GM19099 (cell line): ENCODE measurements around the gene PCDH18.

Experiments
- POLR2A ChIP-seq: IDR thresholded peaks from 3 replicates; pipeline ENCODE4 v1.6.1; 2011; ENCODE audit warnings: low read depth; ENCODE audit not compliant: insufficient read length; ENCODE audit errors: extremely low read depth

PCDH18 gene, protein sequence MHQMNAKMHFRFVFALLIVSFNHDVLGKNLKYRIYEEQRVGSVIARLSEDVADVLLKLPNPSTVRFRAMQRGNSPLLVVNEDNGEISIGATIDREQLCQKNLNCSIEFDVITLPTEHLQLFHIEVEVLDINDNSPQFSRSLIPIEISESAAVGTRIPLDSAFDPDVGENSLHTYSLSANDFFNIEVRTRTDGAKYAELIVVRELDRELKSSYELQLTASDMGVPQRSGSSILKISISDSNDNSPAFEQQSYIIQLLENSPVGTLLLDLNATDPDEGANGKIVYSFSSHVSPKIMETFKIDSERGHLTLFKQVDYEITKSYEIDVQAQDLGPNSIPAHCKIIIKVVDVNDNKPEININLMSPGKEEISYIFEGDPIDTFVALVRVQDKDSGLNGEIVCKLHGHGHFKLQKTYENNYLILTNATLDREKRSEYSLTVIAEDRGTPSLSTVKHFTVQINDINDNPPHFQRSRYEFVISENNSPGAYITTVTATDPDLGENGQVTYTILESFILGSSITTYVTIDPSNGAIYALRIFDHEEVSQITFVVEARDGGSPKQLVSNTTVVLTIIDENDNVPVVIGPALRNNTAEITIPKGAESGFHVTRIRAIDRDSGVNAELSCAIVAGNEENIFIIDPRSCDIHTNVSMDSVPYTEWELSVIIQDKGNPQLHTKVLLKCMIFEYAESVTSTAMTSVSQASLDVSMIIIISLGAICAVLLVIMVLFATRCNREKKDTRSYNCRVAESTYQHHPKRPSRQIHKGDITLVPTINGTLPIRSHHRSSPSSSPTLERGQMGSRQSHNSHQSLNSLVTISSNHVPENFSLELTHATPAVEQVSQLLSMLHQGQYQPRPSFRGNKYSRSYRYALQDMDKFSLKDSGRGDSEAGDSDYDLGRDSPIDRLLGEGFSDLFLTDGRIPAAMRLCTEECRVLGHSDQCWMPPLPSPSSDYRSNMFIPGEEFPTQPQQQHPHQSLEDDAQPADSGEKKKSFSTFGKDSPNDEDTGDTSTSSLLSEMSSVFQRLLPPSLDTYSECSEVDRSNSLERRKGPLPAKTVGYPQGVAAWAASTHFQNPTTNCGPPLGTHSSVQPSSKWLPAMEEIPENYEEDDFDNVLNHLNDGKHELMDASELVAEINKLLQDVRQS

GRCh38 chr4:137531986-137532868 is at the start of gene PCDH18:
PCDH18 (minus strand) TSS chr4:137532494; CDS start chr4:137532088, 406 bp downstream.
- TF ChIP-seq POLR2A = no peak

GRCh38 chr4:137576446-137576845 is 44.2 kb upstream of the PCDH18 start:
- no peak for TF ChIP-seq POLR2A

DNA sequence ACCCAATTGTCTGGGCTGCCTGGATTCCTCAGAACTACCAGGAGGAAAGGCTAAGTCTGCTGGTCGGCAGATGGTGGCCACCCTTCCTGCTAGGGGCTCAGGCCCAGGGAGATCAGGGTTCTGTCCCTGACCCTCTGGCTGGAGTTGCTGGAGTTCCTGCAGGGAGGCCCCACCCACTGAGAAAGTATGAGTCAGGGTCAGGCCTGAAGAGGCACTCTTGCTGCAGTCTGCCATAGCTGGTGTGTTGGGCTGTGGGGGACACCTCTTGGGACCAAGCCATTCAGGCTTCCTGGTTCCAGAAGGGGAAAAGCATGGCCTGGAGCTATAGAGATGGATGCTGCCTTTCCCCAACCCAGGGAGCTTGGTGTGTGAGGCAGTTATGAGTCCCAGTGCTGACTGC is 40.4 kb upstream of the PCDH18 start:
- no peak for TF ChIP-seq POLR2A

- TF ChIP-seq POLR2A = no peak
These were observed 39.9 kb upstream of the PCDH18 start for GRCh38 chr4:137572163-137572562.

DNA sequence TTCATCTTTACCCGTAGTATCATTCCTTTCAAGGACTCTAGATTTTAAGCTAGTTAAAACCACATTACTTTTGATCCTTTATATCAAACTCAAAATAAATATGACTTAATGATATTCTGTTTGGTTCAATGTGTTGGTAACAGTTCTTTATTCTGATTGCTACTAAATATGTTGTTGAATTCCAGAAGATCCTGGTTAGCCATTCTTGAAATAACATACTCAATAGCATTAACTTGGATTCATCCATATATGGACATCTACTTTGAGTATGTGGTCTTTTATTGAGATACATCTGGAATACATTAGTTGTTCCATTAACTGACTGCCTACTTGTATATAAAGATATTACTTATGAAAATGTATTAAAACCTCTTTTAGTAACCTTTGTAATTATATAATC is 27.5 kb upstream of the PCDH18 start:
- no peak for TF ChIP-seq POLR2A

DNA sequence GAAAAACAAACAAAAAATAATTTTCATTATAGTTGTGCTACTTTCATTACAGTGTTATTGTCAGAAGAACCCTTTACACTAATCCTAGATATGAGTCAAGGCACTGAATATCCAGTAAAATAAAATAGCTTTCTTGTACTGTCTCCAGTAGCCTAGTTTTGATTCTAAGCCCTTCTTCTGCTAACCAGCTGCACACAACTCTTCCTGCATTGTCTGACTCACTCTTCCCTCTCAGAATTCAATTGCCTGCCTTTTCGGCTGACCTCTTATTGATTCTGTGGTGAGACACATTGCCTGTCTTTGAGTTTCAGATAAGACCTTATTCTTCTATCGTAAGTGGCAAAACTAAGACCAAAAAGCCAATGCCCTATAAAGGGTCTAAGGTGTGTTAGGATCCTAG is 26.7 kb upstream of the PCDH18 start:
- no peak for TF ChIP-seq POLR2A

DNA sequence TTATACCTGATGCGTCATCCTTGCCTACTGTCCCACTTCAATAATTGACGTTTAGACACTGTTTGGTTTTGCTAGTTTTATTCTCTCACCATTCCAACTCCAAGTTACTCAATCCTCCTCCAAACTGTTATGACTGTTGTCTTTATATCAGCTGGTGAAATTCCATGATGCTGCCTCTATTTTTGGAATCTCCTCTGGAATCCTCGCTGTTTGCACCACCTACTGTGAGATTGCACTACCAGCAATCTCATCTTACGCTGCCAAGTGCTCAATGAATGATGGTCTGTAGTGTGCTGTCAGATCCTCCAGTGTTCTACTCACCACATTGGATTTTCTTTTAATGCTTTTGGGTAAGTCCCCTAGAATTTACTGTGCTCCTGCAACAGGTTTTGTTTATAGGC is 13.2 kb upstream of the PCDH18 start:
- no peak for TF ChIP-seq POLR2A

GRCh38 chr4:137543648-137544047 is 11.4 kb upstream of the PCDH18 start:
- no peak for TF ChIP-seq POLR2A

DNA sequence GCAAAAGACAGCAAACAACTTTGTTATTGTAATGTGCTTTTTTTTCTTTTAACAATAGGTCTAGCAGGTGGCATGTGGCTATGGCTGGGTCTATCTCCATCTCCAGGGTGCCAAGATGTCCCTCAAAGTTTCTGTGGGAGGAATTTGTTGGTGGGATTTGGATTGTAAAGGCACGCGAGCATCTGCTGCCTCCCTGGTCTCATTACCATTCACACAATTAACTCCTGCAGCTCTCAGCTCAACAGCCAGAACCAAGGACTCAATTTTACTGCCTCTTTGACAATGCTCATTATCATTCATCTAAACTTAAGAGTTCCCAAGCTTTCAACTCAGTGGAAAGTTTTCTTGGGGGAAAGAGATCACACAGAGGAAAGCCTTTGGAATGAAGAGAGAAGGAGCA is 10.9 kb upstream of the PCDH18 start:
- no peak for TF ChIP-seq POLR2A

GRCh38 chr4:137541876-137542646 is 9.8 kb upstream of the PCDH18 start:
- TF ChIP-seq POLR2A = no peak

DNA sequence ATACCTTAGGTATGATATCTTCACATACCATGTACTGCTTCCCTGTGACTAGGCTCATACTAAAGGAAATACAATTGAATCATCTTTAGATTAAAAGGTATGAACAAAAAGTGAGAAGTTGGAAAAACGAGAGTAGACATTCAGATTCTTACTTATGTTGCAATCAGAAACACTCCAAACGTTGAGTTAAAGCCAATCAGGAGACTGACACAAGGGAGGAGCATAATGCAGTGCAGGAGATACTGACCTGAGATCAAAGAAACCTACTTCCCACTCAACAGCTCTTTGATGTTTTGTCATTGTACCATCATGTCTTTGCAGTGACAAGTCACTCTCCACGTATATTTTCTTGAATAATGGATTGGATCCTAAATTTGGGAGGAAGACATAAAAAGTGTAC is 8.9 kb upstream of the PCDH18 start:
- no peak for TF ChIP-seq POLR2A

GRCh38 chr4:137540356-137540755 is 8.1 kb upstream of the PCDH18 start:
- no peak for TF ChIP-seq POLR2A

DNA sequence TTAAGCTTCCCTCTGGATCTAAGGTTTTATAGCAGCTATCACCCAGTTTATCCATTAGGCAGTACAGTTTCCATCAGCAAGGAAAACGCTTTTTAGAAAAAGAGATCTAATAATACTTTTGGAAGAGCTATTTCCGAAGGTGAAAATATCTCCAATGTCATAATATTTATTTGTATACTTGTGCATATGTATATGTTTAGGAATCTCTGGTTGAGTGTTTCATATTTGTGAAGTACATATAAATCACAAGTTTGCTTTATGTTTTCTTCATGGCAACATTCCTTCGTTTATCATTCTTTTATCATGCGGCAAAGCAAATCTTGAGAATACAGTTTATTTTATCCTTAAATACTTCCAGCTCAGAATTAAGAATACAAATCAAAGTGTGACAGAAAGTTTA is 6.2 kb upstream of the PCDH18 start:
- TF ChIP-seq POLR2A = no peak

DNA sequence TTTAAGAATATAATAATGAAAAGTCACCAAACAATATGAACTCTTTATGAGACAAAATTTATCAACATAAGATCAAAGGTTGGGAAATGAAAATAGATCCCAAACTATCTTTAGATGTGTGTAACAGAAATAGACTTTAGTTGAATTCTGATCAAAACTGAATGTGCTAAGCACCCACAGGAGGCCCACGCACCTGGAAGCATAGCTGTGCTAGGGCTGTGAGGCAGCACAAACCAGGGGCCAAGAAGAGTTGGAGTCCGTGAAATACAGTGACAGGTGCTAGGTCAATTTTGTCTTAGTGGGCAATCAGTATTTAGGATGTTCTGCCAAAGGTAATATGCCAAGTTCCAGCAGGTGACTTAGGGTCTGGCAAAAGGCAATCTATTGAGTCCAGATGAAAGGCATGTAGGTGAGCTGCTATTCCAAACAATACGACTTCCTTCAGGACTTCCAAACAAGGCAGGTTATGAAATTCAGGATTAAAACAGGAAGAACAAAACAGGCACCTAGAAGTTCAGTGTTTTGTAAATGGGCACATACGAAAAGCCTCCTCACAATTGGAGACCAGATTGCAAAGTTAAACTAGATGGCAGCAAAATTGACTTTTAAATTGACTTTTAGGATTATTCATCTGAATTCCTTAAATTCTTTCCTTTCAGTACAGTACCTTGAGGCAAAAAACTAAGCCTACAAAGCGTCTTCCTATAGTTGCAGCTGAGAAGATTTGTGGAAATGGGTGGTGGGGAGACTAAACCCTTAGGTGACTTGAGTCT is 4.7 kb upstream of the PCDH18 start:
- no peak for TF ChIP-seq POLR2A

GRCh38 chr4:137535718-137536117 is 3.4 kb upstream of the PCDH18 start:
- TF ChIP-seq POLR2A = no peak
